Thyroid gland (tissue), 4 donors: ENCODE data around the gene REV3L.

ENCODE experiments used
- POLR2A ChIP-seq, 2 donors: fragments of 450-650 bp; IDR thresholded peaks; one replicate each; pipeline ENCODE4 v1.6.1; 2017; ENCODE audit warnings: antibody characterized with exemption in 2 of 2, mild to moderate bottlenecking in 2 of 2, moderate library complexity in 1 of 2
- TF ChIP-seq, protein P1 (sequence below), 6 experiments: fragments of 200-600 bp in 3 of 6; fragments of 450-650 bp in 3 of 6; sonication (generic) in 3 of 6; IDR thresholded peaks; one replicate each; pipeline ENCODE4 v1.5.1; 2016 to 2019; ENCODE audit warnings: antibody characterized with exemption in 6 of 6, mild to moderate bottlenecking in 2 of 6, inconsistent platforms in 1 of 6, moderate library complexity in 1 of 6

DNA sequence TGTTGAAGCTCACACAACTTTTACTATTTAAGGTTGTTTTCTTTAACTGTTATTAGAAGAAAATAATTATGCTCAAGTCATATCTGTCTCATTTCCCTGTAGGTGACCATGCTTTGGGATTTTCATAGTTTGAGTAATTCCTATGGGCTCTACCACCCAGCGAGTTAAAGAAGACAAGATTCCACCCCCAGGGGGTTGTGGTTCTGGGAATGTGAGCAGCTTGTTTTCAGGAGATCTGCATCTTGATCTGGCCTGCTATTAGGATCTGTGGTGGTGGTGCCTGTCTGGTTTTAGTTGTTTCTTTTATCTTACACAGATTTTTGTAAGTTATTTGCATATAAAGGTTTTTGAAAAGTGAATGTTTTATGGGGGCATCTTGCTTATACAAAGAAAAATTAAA lies 20.2 kb upstream of the REV3L start:
- TF ChIP-seq, protein P1, sequence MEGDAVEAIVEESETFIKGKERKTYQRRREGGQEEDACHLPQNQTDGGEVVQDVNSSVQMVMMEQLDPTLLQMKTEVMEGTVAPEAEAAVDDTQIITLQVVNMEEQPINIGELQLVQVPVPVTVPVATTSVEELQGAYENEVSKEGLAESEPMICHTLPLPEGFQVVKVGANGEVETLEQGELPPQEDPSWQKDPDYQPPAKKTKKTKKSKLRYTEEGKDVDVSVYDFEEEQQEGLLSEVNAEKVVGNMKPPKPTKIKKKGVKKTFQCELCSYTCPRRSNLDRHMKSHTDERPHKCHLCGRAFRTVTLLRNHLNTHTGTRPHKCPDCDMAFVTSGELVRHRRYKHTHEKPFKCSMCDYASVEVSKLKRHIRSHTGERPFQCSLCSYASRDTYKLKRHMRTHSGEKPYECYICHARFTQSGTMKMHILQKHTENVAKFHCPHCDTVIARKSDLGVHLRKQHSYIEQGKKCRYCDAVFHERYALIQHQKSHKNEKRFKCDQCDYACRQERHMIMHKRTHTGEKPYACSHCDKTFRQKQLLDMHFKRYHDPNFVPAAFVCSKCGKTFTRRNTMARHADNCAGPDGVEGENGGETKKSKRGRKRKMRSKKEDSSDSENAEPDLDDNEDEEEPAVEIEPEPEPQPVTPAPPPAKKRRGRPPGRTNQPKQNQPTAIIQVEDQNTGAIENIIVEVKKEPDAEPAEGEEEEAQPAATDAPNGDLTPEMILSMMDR (IDR thresholded peaks at IDR 0.05) = no peak
- no peak for TF ChIP-seq POLR2A (IDR thresholded peaks at IDR 0.05)
